ENCODE data around the gene JPT2.

Gene JPT2

GRCh38 chr16:1691276-1691675, 13.2 kb downstream of the JPT2 start:
- Histone ChIP-seq H3K4me2 (ENCODE audit: insufficient read depth, low read length) (no peak overlapping the region), H4K20me1 (ENCODE audit: insufficient read depth, low read length) (peaks cover 51% of the 10 kb centered on the region), H3K27ac (ENCODE audit: low read length) (no peak overlapping the region), H3K9me3 (ENCODE audit: insufficient read depth, low read length, severe bottlenecking) (no peaks in the 10 kb centered on the region), H3K4me1 (ENCODE audit: insufficient read depth, low read length) (no peaks in the 10 kb centered on the region), H2AFZ (ENCODE audit: low read depth, low read length) (no peak overlapping the region), H3K79me2 (ENCODE audit: insufficient read depth, low read length) (peaks cover 91% of the 10 kb centered on the region), H3K4me3 (ENCODE audit: low read depth in 1 of 2, low read length in 2 of 2) (no peak overlapping the region), H3K36me3 (ENCODE audit: insufficient read depth, low read length) (peaks cover 98% of the 10 kb centered on the region), H3K27me3 (ENCODE audit: insufficient read depth, low read length, poor library complexity) (no peaks in the 10 kb centered on the region), H3K9ac (ENCODE audit: low read depth, low read length) (no peak overlapping the region)
- no peak for DNase-seq
- TF ChIP-seq EZH2 (IDR thresholded peaks at IDR 0.05; ENCODE audit: borderline replicate concordance, low read depth, low read length, severe bottlenecking) = no peak
- no peak for TF ChIP-seq CTCF (IDR thresholded peaks at IDR 0.05; ENCODE audit: borderline replicate concordance, extremely low read depth, low read length, poor library complexity, severe bottlenecking)
- no peak for ATAC-seq (ENCODE audit: insufficient read depth, low read depth)

GRCh38 chr16:1691956-1692355, 13.9 kb downstream of the JPT2 start:
- TF ChIP-seq CTCF (IDR thresholded peaks at IDR 0.05; ENCODE audit: borderline replicate concordance, extremely low read depth, low read length, poor library complexity, severe bottlenecking) (no peak), EZH2 (IDR thresholded peaks at IDR 0.05; ENCODE audit: borderline replicate concordance, low read depth, low read length, severe bottlenecking) (no peak)
- Histone ChIP-seq H3K27ac (ENCODE audit: low read length) (no peak overlapping the region), H2AFZ (ENCODE audit: low read depth, low read length) (no peak overlapping the region), H3K4me3 (ENCODE audit: low read depth in 1 of 2, low read length in 2 of 2) (no peak overlapping the region), H3K36me3 (ENCODE audit: insufficient read depth, low read length) (peaks cover 98% of the 10 kb centered on the region), H3K79me2 (ENCODE audit: insufficient read depth, low read length) (peaks cover 85% of the 10 kb centered on the region), H3K4me1 (ENCODE audit: insufficient read depth, low read length) (no peaks in the 10 kb centered on the region), H3K27me3 (ENCODE audit: insufficient read depth, low read length, poor library complexity) (no peaks in the 10 kb centered on the region), H3K9ac (ENCODE audit: low read depth, low read length) (no peak overlapping the region), H4K20me1 (ENCODE audit: insufficient read depth, low read length) (peaks cover 51% of the 10 kb centered on the region), H3K9me3 (ENCODE audit: insufficient read depth, low read length, severe bottlenecking) (no peaks in the 10 kb centered on the region), H3K4me2 (ENCODE audit: insufficient read depth, low read length) (no peak overlapping the region)
- no peak for DNase-seq
- no peak for ATAC-seq (ENCODE audit: insufficient read depth, low read depth)

- no peaks in the 10 kb centered on the region for H3K9me3 ChIP-seq (ENCODE audit: insufficient read depth, low read length, severe bottlenecking)
- H3K27me3 ChIP-seq (ENCODE audit: insufficient read depth, low read length, poor library complexity) = no peaks in the 10 kb centered on the region
- no peak overlapping the region for H3K4me3 ChIP-seq (ENCODE audit: low read depth in 1 of 2, low read length in 2 of 2)
- no peak overlapping the region for H2AFZ ChIP-seq (ENCODE audit: low read depth, low read length)
- H3K9ac ChIP-seq (ENCODE audit: low read depth, low read length) = no peak overlapping the region
- peaks cover 41% of the 10 kb centered on the region for H3K79me2 ChIP-seq (ENCODE audit: insufficient read depth, low read length)
- DNase-seq (no peak), ATAC-seq (ENCODE audit: insufficient read depth, low read depth) (no peak)
- H3K27ac ChIP-seq (ENCODE audit: low read length) = no peak overlapping the region
- no peaks in the 10 kb centered on the region for H3K4me1 ChIP-seq (ENCODE audit: insufficient read depth, low read length)
- peaks cover 98% of the 10 kb centered on the region for H3K36me3 ChIP-seq (ENCODE audit: insufficient read depth, low read length)
- peaks cover 31% of the 10 kb centered on the region for H4K20me1 ChIP-seq (ENCODE audit: insufficient read depth, low read length)
- no peak for TF ChIP-seq EZH2 (IDR thresholded peaks at IDR 0.05; ENCODE audit: borderline replicate concordance, low read depth, low read length, severe bottlenecking)
- no peak for TF ChIP-seq CTCF (IDR thresholded peaks at IDR 0.05; ENCODE audit: borderline replicate concordance, extremely low read depth, low read length, poor library complexity, severe bottlenecking)
- no peak overlapping the region for H3K4me2 ChIP-seq (ENCODE audit: insufficient read depth, low read length)
Measured at GRCh38 chr16:1696863-1697262, 18.8 kb downstream of the JPT2 start.

GRCh38 chr16:1698680-1699079, 20.6 kb downstream of the JPT2 start:
- ATAC-seq (ENCODE audit: insufficient read depth, low read depth) = no peak
- no peaks in the 10 kb centered on the region for H3K27me3 ChIP-seq (ENCODE audit: insufficient read depth, low read length, poor library complexity)
- no peak overlapping the region for H3K27ac ChIP-seq (ENCODE audit: low read length)
- H3K4me2 ChIP-seq (ENCODE audit: insufficient read depth, low read length) = no peak overlapping the region
- H3K4me3 ChIP-seq (ENCODE audit: low read depth in 1 of 2, low read length in 2 of 2) = no peak overlapping the region
- peaks cover 87% of the 10 kb centered on the region for H3K36me3 ChIP-seq (ENCODE audit: insufficient read depth, low read length)
- peaks cover 25% of the 10 kb centered on the region; the same call in 1 of the 2 replicates for H4K20me1 ChIP-seq (ENCODE audit: insufficient read depth, low read length)
- no peak overlapping the region for H3K9ac ChIP-seq (ENCODE audit: low read depth, low read length)
- TF ChIP-seq CTCF (IDR thresholded peaks at IDR 0.05; ENCODE audit: borderline replicate concordance, extremely low read depth, low read length, poor library complexity, severe bottlenecking) (no peak), EZH2 (IDR thresholded peaks at IDR 0.05; ENCODE audit: borderline replicate concordance, low read depth, low read length, severe bottlenecking) (no peak)
- peaks cover 23% of the 10 kb centered on the region for H3K79me2 ChIP-seq (ENCODE audit: insufficient read depth, low read length)
- DNase-seq = no peak
- no peak overlapping the region for H2AFZ ChIP-seq (ENCODE audit: low read depth, low read length)
- H3K9me3 ChIP-seq (ENCODE audit: insufficient read depth, low read length, severe bottlenecking) = no peaks in the 10 kb centered on the region
- H3K4me1 ChIP-seq (ENCODE audit: insufficient read depth, low read length) = no peaks in the 10 kb centered on the region

All from DND-41 (cell line).